Liver (tissue), 3 donors: Measurements from ENCODE around the gene VPS52.

Experiments
- CTCF ChIP-seq: fragments of 150-350 bp; IDR thresholded peaks from 2 replicates; pipeline ENCODE4 v1.5.1; 2017; ENCODE audit warnings: improper control_type of control experiment, low read depth, low read length; ENCODE audit not compliant: missing input control
- EGR1 ChIP-seq, 2 donors: IDR thresholded peaks; 2 replicates each; pipeline ENCODE4 v1.6.1; 2016 to 2018; ENCODE audit warnings: antibody characterized with exemption in 2 of 2, low read depth in 2 of 2
- SP1 ChIP-seq: IDR thresholded peaks from 2 replicates; pipeline ENCODE4 v1.6.1; 2018; ENCODE audit warnings: antibody characterized with exemption, mild to moderate bottlenecking
- donor health status: healthy.
- donor health status: healthy.

GRCh38 chr6:33264015-33264414 lies 7.7 kb downstream of the VPS52 start:
- TF ChIP-seq CTCF (no peak), EGR1 (IDR thresholded peaks at IDR 0.05; ENCODE audit: low read depth in 2 of 2) (no peak), SP1 (no peak)
